GM19397 (cell line): ENCODE results near the gene DNAJB13.

Experiments
- ATAC-seq: cut with Tn5 transposase; IDR thresholded peaks from one replicate; pipeline ENCODE4 v1.9.1; 2021; ENCODE audit warnings: mild to moderate bottlenecking, moderate library complexity; ENCODE audit not compliant: unreplicated experiment

The DNAJB13 gene

GRCh38 chr11:73949912-73950311 is 914 bp upstream of the DNAJB13 start:
- ATAC-seq: no peak

GRCh38 chr11:73951797-73952196 is 971 bp downstream of the DNAJB13 start:
- no peak for ATAC-seq

GRCh38 chr11:73956876-73957653 is 6.2 kb downstream of the DNAJB13 start:
- ATAC-seq: no peak

GRCh38 chr11:73957654-73958361 is 7.0 kb downstream of the DNAJB13 start:
- ATAC-seq: no peak

- ATAC-seq: no peak
These were observed 7.8 kb downstream of the DNAJB13 start for GRCh38 chr11:73958521-73959141.

- no peak for ATAC-seq
These were observed 10.5 kb downstream of the DNAJB13 start for GRCh38 chr11:73961321-73961720.

- no peak for ATAC-seq
These were observed 11.4 kb downstream of the DNAJB13 start for GRCh38 chr11:73962101-73962705.

- no peak for ATAC-seq
These were observed 13.0 kb downstream of the DNAJB13 start for GRCh38 chr11:73963861-73964260.

GRCh38 chr11:73965076-73965763 is 14.4 kb downstream of the DNAJB13 start:
- ATAC-seq: no peak

- no peak for ATAC-seq
These were observed 14.9 kb downstream of the DNAJB13 start for GRCh38 chr11:73965764-73966121.

- ATAC-seq: no peak
These were observed 17.6 kb downstream of the DNAJB13 start for GRCh38 chr11:73968356-73968966.

- no peak for ATAC-seq
These were observed 18.3 kb downstream of the DNAJB13 start for GRCh38 chr11:73969091-73969490.

GRCh38 chr11:73969991-73970800 is 19.4 kb downstream of the DNAJB13 start:
- no peak for ATAC-seq

- no peak for ATAC-seq
These were observed 20.4 kb downstream of the DNAJB13 start for GRCh38 chr11:73971175-73971719.

- ATAC-seq: no peak
These were observed 21.4 kb downstream of the DNAJB13 start for GRCh38 chr11:73972187-73972586.

- ATAC-seq: no peak
These were observed 22.0 kb downstream of the DNAJB13 start for GRCh38 chr11:73972620-73973449.

- no peak for ATAC-seq
These were observed 24.0 kb downstream of the DNAJB13 start for GRCh38 chr11:73974604-73975478.

- no peak for ATAC-seq
These were observed 24.6 kb downstream of the DNAJB13 start for GRCh38 chr11:73975479-73975757.
